ENCODE measurements around the gene KIAA1549. TPM values are rescaled to one million over a fixed set of nuclear protein-coding genes. Genes with fewer than 3 reads are reported as not detected.

The KIAA1549 gene
- total and polyA plus RNA-seq, 11 donors, result 0.91 to 4.8 (median 2.0) TPM

- Histone ChIP-seq H3K36me3 (peaks cover 0 to 5% (median 0%) of the 10 kb centered on the region in 9 donors), H3K9me3 (no peaks in the 10 kb centered on the region), H3K27me3 (no peaks in the 10 kb centered on the region), H3K27ac (no peak overlapping the region), H3K4me3 (no peak overlapping the region), H3K4me1 (peaks cover 0 to 17% (median 10%) of the 10 kb centered on the region in 12 donors)
- ATAC-seq, result peak in 3 of 4 donors; percentile 22 to 57 (median 47)
- intact Hi-C loops (cut with DNase I), result loop anchor here in 5 of 10 donors (10.0 kb wide), 1 partner anchor 193 kb away; no protein-coding TSS in a partner anchor
- WGBS, 4 donors, result 57 to 70% (median 63%) methylated on average over 6 of the region's 6 CpGs
- TF ChIP-seq POLR2A (IDR thresholded peaks at IDR 0.05), result no peak
- TF ChIP-seq, protein P1, sequence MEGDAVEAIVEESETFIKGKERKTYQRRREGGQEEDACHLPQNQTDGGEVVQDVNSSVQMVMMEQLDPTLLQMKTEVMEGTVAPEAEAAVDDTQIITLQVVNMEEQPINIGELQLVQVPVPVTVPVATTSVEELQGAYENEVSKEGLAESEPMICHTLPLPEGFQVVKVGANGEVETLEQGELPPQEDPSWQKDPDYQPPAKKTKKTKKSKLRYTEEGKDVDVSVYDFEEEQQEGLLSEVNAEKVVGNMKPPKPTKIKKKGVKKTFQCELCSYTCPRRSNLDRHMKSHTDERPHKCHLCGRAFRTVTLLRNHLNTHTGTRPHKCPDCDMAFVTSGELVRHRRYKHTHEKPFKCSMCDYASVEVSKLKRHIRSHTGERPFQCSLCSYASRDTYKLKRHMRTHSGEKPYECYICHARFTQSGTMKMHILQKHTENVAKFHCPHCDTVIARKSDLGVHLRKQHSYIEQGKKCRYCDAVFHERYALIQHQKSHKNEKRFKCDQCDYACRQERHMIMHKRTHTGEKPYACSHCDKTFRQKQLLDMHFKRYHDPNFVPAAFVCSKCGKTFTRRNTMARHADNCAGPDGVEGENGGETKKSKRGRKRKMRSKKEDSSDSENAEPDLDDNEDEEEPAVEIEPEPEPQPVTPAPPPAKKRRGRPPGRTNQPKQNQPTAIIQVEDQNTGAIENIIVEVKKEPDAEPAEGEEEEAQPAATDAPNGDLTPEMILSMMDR (IDR thresholded peaks at IDR 0.05), result no peak
- no peak for DNase-seq
Observed at GRCh38 chr7:138881579-138882188, 99.5 kb downstream of the KIAA1549 start.

DNA sequence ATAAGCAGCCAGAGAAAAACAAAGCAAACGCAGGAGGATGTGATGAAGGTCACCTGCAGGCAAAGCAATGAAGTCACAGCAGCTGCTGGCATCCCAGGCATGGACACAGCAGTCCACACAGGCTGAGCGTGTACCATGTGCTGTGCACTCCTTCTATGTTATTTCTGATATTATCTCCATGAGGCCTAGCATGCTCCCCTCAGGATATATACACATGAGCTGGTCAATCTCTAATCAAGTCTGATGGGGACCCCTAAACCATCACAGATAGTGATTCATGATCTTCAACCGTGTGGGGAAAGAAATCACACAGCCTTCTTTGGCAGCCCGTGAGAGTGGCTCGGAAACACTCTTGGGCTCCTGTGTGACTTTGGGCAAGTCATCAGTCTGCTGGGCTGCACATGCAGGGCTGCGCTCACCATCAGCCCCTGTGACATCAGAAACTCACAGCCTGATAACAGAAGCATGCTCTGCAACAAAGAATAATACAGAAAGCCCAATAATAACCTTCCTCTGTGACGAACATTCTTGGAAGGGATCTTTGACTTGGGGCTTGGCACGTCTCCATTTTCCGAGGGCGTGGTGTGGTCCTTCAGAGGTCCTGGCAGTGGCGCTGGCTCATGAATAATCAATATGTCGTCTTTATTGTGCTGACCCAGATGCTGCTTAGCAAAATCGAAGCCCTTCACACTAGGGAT is 100.2 kb downstream of the KIAA1549 start:
- WGBS, 4 donors, result 59 to 69% (median 63%) methylated on average over 13 of the region's 13 CpGs
- ATAC-seq (peak; percentile 44 to 85 (median 62)), DNase-seq (peak in 4 of 5 donors; percentile 47 to 62 (median 56))
- H3K4me3 ChIP-seq, result no peak overlapping the region
- H3K27me3 ChIP-seq, result no peaks in the 10 kb centered on the region
- H3K36me3 ChIP-seq, result peaks cover 0 to 5% (median 0%) of the 10 kb centered on the region in 9 donors
- intact Hi-C loops (cut with DNase I), result loop anchor here in 5 of 10 donors (10.0 kb wide), 1 partner anchor 194 kb away; no protein-coding TSS in a partner anchor
- TF ChIP-seq, protein P1 (IDR thresholded peaks at IDR 0.05), result no peak
- TF ChIP-seq POLR2A (IDR thresholded peaks at IDR 0.05), result no peak
- no peaks in the 10 kb centered on the region for H3K9me3 ChIP-seq
- H3K4me1 ChIP-seq, result peaks cover 0 to 15% (median 10%) of the 10 kb centered on the region in 12 donors
- H3K27ac ChIP-seq, result no peak overlapping the region

DNA sequence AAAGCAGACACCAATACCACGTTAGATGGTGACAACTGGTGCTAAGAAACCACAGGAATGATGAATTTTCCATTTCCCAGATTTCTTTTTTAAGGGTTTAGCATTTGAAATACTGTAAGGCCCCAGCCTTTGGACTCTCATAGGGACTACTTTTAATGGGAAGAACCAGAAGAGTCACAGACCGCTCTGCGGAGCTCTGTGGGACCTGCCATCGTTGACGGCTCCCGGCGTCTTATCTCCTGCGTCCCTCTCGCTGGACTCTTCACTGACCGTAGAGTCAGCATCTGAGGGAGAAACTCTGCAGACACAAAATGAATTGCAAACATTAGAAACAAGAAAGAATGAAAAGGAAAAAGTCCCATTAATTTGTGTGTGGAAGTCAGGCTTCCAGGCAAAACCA is 101.8 kb downstream of the KIAA1549 start:
- no peaks in the 10 kb centered on the region for H3K9me3 ChIP-seq
- TF ChIP-seq POLR2A (IDR thresholded peaks at IDR 0.05), result no peak
- TF ChIP-seq, protein P1 (IDR thresholded peaks at IDR 0.05), result no peak
- DNase-seq, result no peak
- intact Hi-C loops (cut with DNase I), result no loop called here
- peaks cover 0 to 5% (median 0%) of the 10 kb centered on the region in 9 donors for H3K36me3 ChIP-seq
- H3K4me3 ChIP-seq, result no peak overlapping the region
- peaks cover 0 to 15% (median 10%) of the 10 kb centered on the region in 12 donors for H3K4me1 ChIP-seq
- no peak for ATAC-seq
- no peaks in the 10 kb centered on the region for H3K27me3 ChIP-seq
- no peak overlapping the region for H3K27ac ChIP-seq
- WGBS, 4 donors, result 84 to 93% (median 84%) methylated on average over 10 of the region's 10 CpGs

DNA sequence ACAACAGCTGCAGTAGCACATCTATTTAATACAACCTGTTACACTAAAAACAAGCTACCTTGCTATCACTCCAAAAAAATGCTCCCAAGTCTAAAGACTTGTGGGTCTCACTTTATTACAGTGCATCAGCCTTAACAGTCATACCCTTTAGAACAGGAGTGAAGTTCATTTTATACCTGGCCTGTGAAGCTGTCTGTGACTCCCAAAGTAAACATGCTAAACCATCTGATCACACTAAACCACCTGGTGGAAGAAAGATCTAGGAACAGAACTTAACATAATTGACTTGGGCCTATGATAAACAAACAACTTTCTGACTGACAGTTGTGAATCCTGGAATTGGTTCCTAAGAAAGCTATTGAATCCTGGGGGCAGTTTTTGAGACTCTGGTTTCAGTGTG is 102.3 kb downstream of the KIAA1549 start:
- Histone ChIP-seq H3K9me3 (no peaks in the 10 kb centered on the region), H3K4me3 (no peak overlapping the region), H3K27me3 (no peaks in the 10 kb centered on the region), H3K4me1 (peaks cover 0 to 15% (median 10%) of the 10 kb centered on the region in 12 donors), H3K27ac (no peak overlapping the region), H3K36me3 (peaks cover 0 to 5% (median 0%) of the 10 kb centered on the region in 9 donors)
- no peak for TF ChIP-seq POLR2A (IDR thresholded peaks at IDR 0.05)
- TF ChIP-seq, protein P1 (IDR thresholded peaks at IDR 0.05), result no peak
- DNase-seq, result no peak
- no peak for ATAC-seq
- intact Hi-C loops (cut with DNase I), result no loop called here
